Epidermal melanocyte (primary cell): ENCODE results near the gene KLHDC1.
"Not testable (repeated sequence)": the region's sequence is repeated elsewhere in the genome, so short reads cannot be mapped to it uniquely, and the experiment has no call there.

Experiments
- DNase-seq: peaks from one replicate; pipeline ENCODE4 v3.0.0; 2011; ENCODE audit warnings: low spot score; ENCODE audit not compliant: insufficient read length

The KLHDC1 gene

DNA sequence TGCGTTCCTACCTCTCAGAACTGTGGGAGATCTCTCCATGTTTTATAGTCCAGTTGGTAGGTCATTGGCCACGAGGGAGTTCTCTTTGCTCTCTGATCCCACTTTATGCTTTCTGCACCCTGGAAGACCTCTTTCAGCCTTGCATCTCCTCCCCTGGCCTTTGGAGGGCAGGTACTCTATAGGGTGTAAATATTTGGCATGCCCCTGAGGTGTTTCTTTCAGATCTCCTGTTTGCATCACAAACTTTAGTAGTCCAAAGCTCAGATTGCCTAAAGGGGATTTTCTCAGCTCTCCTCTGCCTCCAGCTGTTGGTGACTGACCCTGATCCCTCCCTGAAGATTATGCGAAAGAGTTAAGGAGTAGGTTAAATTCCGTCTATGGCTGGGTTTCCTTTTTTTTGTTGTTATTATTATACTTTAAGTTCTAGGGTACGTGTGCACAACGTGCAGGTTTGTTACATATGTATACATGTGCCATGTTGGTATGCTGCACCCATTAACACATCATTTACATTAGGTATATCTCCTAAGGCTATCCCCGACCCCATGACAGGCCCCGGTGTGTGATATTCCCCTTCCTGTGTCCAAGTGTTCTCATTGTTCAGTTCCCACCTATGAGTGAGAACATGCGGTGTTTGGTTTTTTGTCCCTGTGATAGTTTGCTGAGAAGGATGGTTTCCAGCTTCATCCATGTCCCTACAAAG, 29.0 kb downstream of the KLHDC1 start:
- not testable (repeated sequence) for DNase-seq

DNA sequence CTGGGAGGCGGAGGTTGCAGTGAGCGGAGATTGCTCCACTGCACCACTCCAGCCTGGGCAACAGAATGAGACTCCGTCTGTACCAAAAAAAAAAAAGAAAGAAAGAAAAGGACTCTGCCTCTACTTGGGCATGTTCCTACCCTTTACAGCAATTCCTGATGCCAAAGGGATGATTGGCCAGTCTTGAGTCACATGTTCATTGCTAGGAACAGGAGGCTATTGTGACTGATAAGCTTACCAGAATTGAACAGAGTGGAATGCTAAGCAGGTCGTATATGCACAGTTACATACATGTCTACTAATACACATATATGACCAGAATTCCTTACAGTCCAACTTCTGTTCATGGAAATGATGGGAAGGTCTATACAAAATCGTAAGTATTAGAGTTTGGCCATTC, 34.3 kb downstream of the KLHDC1 start:
- no peak for DNase-seq

DNA sequence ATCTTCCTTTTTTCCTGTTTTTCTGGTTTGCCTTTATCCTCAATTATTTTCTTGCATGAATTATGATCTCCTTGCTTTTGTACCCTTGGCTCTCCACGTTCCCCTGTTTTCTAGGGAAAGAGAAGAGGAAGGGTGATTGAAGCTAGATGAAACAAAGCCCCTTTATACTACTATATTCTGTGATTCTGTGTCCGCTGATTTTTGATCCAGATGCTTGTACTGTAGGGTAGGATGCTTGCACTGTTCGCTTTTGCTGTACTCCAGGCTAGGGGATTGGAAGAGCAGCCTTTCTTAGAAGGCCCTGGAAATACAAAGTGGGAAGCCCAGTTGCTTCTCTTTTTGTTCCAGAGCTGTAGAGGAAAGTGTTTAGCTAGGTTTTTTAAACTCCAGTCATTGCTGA, 40.0 kb downstream of the KLHDC1 start:
- DNase-seq = no peak

DNA sequence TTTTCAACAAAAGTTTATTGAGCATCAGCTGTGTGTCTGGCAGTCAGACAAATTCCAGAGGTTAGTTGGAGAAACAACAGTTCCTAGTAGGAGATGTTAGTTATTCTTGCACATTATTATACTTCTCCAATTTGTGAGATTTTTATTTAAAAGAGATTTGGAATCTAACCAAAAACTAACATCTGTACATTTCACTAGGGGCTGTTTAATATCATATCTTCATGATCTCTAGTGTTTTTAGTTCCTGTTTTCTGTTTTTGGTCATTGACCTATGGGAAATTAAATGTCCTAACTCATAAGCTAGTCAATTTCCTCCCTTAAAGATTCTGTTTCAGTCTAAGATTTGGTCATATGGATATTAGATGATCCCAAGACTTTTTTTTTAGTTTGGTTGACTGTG, 40.9 kb downstream of the KLHDC1 start:
- DNase-seq = no peak

DNA sequence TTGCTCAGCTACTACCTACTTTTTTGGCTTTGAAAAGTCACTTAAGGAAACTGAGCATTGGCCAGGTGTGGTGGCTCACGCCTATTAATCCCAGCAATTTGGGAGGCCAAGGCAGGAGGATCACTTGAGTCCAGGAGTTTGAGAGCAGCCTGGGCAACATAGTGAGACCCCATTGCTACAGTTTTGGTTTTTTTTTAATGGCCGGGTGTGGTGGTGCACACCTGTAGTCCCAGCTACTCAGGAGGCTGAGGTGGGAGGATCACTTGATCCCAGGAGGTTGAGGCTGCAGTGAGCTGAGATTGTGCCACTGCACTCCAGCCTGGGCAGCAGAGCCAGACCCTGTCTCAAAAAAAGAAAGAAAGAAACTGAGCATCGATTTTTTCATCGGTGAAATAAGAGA, 42.7 kb downstream of the KLHDC1 start:
- DNase-seq = not testable (repeated sequence)

DNA sequence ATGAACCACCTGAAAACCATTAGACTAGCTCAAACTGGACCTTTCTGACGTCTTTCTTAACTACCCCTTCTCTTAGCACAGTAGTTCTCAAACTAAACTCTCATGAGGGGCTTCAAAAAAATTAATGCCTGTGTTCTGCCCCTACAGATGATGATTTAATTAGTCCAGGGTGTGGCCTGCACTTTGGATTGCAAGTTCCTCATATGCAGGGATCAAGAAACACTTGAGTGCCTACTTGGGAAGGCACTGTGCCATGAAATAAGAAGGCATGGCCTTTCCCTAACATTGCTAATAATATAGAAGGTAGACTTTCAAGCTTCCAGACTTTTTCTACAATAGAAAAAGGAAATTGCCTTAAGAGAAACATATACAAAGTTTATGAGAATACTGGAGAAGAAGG, 52.3 kb downstream of the KLHDC1 start:
- no peak for DNase-seq

- DNase-seq = not testable (repeated sequence)
Measured at GRCh38 chr14:49746476-49746875, 53.6 kb downstream of the KLHDC1 start.

DNA sequence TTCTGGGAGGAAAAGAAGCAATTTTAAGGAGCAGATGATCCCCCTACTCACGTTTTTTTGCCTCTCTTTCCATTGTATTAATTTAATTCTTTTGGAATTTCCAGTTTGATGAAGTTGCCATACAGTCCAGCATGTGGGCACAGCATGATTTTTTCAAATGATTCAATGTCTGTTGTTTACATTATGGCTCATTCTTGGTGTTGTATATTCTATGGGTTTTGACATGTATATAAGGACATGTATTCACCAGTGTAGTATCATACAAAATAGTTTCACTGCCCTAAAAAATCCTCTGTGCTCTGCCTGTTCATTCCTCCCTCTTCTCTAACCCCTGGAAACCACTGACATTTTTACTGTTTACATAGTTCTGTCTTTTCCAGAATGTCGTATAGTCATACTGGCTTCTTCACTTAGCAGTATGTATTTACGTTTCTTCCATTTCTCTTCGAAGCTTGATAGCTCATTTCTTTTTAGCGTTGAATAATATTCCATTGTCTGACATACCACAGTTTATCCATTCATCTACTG, 61.7 kb downstream of the KLHDC1 start:
- DNase-seq = no peak

DNA sequence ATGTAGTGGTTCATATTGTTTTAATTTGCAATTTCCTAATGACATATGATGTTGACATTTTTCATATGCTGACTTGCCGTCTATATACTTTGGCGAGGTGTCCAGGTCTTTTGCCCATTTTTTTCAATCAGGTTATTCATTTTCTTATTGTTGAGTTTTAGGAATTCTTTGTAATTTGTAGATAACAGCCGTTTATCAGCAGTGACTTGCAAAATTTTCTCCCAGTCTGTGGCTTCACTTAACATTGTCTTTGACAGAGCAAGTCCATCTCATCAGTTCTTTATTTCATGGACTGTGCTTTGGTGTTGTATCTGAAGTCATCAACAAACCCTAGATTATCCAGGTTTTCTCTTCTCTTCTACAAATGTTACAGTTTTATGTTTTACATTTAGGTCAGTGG, 62.5 kb downstream of the KLHDC1 start:
- DNase-seq = no peak

DNA sequence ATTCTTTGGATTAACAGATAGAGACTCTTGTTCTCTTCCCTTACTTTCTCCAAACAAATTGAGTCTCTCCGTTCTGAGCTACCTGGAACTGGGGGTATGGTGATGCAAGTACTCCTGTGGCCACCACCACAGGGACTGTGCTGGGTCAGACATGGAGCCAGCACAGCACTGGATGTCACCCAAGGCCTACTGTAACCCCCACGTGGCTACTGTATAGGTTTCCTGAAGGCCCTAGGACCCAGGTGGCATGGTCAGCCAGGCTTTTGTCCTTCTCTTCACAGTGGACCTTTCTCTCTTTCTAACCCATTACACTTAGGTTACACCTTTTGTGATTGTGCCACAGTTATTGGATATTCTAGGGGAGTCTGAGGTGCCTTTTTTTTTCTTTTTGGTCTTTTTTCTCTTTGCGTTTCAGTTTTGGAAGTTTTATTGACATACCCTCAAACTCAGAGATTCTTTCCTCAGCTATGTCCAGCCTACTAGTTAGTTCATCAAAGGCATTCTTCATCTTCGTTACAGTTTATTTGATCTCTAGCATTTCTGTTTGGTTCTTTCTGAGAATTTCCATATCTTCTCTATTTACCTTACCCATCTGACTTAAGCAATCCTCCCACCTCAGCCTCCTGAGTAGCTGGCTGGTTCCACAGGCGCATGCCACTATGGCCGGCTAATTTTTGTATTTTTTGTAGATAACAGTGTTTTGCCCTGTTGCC, 69.1 kb downstream of the KLHDC1 start:
- no peak for DNase-seq

DNA sequence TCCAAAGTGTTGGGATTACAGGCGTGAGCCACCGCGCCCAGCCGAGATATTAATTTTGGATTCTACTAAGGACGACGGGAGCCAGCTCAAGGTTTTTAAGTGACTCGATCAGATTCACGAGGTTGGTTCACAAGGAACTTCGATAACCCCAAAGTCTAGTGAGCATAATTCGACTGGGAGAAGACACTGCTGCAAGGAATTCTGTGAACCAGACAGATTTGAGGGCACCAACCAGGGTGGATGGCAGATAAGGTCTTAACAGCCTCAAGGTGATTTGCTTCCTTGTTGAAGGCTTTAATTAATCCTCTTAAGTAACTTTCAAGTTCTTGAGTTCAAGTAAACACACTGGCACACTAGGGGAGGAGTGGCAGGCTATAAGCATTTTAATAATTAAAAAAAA, 73.9 kb downstream of the KLHDC1 start:
- no peak for DNase-seq

GRCh38 chr14:49767270-49767570, 74.3 kb downstream of the KLHDC1 start:
- no peak for DNase-seq

DNA sequence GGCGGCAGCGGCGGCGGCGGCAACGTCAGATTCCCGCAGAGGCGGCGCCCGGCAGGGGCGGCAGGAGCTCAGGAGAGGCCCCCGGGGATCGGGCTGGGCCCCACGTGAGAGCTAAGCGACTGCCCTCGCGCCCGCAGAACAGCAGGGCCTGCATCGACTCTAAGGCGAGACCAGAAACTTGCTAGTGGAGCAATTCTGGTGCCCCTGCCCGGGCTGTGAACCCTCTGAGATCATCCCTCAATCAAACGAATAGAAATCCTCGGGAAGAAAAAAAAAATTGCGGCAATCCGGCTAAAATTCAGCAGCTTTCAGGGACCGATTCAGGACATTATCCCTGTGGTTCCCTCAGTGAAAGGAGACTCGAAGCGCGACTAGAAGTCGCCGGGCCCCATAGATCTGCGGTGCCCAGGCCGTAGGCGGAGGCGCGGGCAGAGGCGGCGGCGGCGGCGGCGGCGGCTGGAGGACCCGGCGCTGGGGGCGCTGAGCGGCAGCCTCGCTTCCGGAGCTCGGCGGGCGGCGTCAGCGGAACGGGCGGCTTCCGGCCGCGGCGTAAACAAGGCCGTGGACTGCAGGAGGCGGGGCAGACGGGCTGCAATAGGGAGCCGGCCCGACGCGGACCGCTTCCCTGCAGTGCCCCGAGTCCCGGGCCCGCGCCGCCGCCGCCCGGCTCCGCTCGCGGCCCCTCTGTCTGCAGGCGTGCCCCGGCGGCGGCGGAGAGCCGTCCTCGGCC, 74.8 kb downstream of the KLHDC1 start, which contains the start of gene KLHDC2:
Gene KLHDC2, plus strand, starts transcription at position 583 of the 730 bp plus-strand sequence. CDS start 316 bp downstream, outside the sequence.
- DNase-seq = peak; percentile 49

GRCh38 chr14:49768301-49769121, 75.6 kb downstream of the KLHDC1 start:
- DNase-seq = no peak

DNA sequence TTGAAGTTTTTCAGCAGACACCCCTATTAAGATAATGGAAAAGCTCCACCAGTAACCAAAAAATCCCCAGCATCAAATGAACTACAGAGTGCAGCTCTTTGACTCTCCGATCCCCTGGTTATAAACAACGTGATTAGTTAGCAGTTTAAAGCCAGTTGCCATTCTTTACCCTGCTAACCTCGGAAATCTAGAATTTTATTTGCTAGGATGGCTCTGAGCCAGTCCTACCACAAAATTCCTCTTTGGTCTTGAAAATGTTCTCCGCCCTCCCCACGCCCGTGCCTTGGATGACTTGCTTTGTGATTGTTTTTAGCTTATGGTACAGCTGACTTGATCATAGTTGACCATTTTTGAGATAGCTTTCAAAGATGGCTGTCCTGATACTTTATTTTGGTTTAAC, 76.3 kb downstream of the KLHDC1 start:
- no peak for DNase-seq

DNA sequence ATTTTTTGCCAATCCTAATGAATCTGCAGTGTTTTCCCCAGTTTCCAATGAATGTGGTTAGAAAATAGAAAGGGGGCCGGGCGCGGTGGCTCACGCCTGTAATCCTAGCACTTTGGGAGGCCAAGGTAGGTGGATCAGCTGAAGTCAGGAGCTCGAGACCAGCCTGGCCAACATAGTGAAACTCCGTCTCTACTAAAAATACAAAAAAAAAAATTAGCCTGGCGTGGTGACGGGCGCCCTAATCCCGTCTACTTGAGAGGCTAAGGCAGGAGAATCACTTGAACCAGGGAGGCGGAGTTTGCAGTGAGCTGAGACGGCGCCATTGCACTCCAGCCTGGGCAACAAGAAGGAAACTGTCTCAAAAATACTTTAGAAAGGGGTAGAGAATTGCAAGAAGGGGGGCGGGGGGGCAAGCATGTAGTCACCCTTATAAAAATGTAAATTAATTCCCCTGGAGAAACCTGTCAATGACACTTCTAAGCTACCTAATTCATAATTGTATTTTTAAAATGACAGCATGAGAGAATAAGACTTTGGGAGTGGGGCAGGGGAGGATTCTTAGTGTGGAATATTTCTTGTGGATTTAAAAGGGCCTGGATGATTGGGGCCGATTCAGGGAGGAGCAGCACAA, 76.8 kb downstream of the KLHDC1 start:
- DNase-seq = no peak

- no peak for DNase-seq
Measured at GRCh38 chr14:49770212-49770817, 77.4 kb downstream of the KLHDC1 start.

GRCh38 chr14:49771691-49772090, 78.8 kb downstream of the KLHDC1 start:
- DNase-seq = not testable (repeated sequence)

DNA sequence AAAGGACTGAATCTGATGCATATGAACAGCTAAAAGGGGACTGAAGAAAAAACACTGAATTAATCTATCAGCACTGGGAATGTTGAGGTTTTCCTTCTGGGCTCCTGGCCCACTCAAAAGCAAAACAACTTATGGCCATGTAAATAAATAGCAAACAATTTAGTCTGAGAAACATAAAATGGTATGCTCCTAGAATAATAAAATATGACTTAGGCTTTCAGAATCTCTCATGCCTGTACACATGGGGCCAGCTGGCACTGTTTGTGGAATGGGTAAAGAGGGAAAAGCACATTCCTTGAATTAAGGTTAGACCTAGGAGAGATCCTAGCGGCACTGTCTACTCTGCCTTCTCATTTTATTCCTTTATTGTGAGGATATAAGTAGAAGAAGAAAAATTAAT, 81.2 kb downstream of the KLHDC1 start:
- no peak for DNase-seq

- no peak for DNase-seq
Measured at GRCh38 chr14:49778421-49778820, 85.5 kb downstream of the KLHDC1 start.
